OCI-LY7 (cell line): ENCODE data around the gene CAV3. TPM values are rescaled to one million over a fixed set of nuclear protein-coding genes. Genes with fewer than 3 reads are reported as not detected.
"Not testable (repeated sequence)": the region's sequence is repeated elsewhere in the genome, so short reads cannot be mapped to it uniquely, and the experiment has no call there.

Experiments used
- BruUV-seq: library from RNA; stranded (reverse); fragments of 400-500 nt; replicated peaks from 2 replicates; lab custom pipeline; 2021; lab: Mats Ljungman, UMichigan
- CTCF ChIA-PET: fragments of 300-600 bp; sonication (Branson Sonifier 250); formaldehyde crosslinking; loops from one replicate; lab custom pipeline; 2022; ENCODE audit warnings: antibody characterized with exemption; ENCODE audit not compliant: unreplicated experiment; lab: Charles Lee
- POLR2A ChIA-PET: fragments of 300-600 bp; sonication (Branson Sonifier 250); formaldehyde crosslinking; loops from one replicate; lab custom pipeline; 2022; ENCODE audit warnings: antibody characterized with exemption; lab: Charles Lee
- DNase-seq: peaks from one replicate; pipeline ENCODE4 v3.0.0-alpha.2; 2015; ENCODE audit warnings: low spot score
- H2AFZ ChIP-seq: fragments of 200-600 bp; sonication (generic), shearing (Covaris generic); 2 replicates; pipeline ENCODE4 v1.6.1; 2014; ENCODE audit warnings: mild to moderate bottlenecking, antibody characterized with exemption, low read length, moderate library complexity
- H3K27ac ChIP-seq: fragments of 200-600 bp; sonication (generic); 2 replicates; pipeline ENCODE4 v1.5.1; 2014; ENCODE audit warnings: mixed run types, low read depth, mild to moderate bottlenecking, moderate library complexity, low read length, inconsistent platforms; ENCODE audit not compliant: poor library complexity, severe bottlenecking
- H3K36me3 ChIP-seq: fragments of 200-600 bp; sonication (generic); 2 replicates; pipeline ENCODE4 v1.6.1; 2014; ENCODE audit warnings: mild to moderate bottlenecking, antibody characterized with exemption, low read length, moderate library complexity, mixed read lengths; ENCODE audit not compliant: insufficient read depth
- H3K4me1 ChIP-seq: fragments of 200-600 bp; sonication (generic); 2 replicates; pipeline ENCODE4 v1.5.1; 2014; ENCODE audit warnings: mild to moderate bottlenecking, low read length; ENCODE audit not compliant: insufficient read depth, poor library complexity, severe bottlenecking
- H3K4me2 ChIP-seq: fragments of 200-600 bp; sonication (generic); 2 replicates; pipeline ENCODE4 v1.6.1; 2014; ENCODE audit warnings: mild to moderate bottlenecking, low read length
- H3K4me3 ChIP-seq: fragments of 200-600 bp; sonication (generic); 2 replicates; pipeline ENCODE4 v1.5.1; 2014; ENCODE audit warnings: mild to moderate bottlenecking, low read depth, low read length; ENCODE audit not compliant: poor library complexity, severe bottlenecking
- H3K79me2 ChIP-seq: fragments of 200-600 bp; sonication (generic); 2 replicates; pipeline ENCODE4 v1.6.1; 2016; ENCODE audit warnings: low read depth, mild to moderate bottlenecking, low read length, moderate library complexity, mixed read lengths; ENCODE audit not compliant: insufficient read depth
- H3K9me2 ChIP-seq: fragments of 200-600 bp; sonication (generic); 2 replicates; pipeline ENCODE4 v1.6.1; 2016; ENCODE audit warnings: mild to moderate bottlenecking, low read length, mixed read lengths; ENCODE audit not compliant: insufficient read depth
- H3K9me3 ChIP-seq: fragments of 200-600 bp; sonication (generic); 2 replicates; pipeline ENCODE4 v1.6.1; 2014; ENCODE audit warnings: mild to moderate bottlenecking, mixed run types, low read length, mixed read lengths
- H4K20me1 ChIP-seq: fragments of 200-600 bp; sonication (generic); 2 replicates; pipeline ENCODE4 v1.6.1; 2014; ENCODE audit warnings: mild to moderate bottlenecking, antibody characterized with exemption, low read length, moderate library complexity, mixed read lengths; ENCODE audit not compliant: insufficient read depth
- CTCF ChIP-seq: fragments of 200-600 bp; sonication (generic); conservative IDR thresholded peaks from 2 replicates; pipeline ENCODE4 v1.5.1; 2014; ENCODE audit warnings: mild to moderate bottlenecking, antibody characterized with exemption, low read length, moderate library complexity, mixed read lengths
- EZH2phosphoT487 ChIP-seq: fragments of 200-600 bp; sonication (generic); IDR thresholded peaks from 2 replicates; pipeline ENCODE4 v1.6.1; 2018; ENCODE audit warnings: low read depth, borderline replicate concordance, mild to moderate bottlenecking, mixed run types, antibody characterized with exemption, low read length, moderate library complexity, mixed read lengths
- intact Hi-C: fragments of 100-400 bp; cut with micrococcal nuclease; formaldehyde crosslinking; loops from one replicate; pipeline ENCODE4 v1.10.0; 2022; ENCODE audit not compliant: unreplicated experiment
- total RNA-seq, 2 experiments: library from RNA; depleted of rRNA in 1 of 2; stranded (reverse); fragments of >200 nt in 1 of 2; shearing (Covaris generic) in 1 of 2; gene quantifications; 2 replicates each; pipeline ENCODE4 v1.2.3, GENCODE V29; 2014 to 2022

CAV3 gene
- total RNA-seq, 2 experiments from 2014 or later = not detected

- no peaks in the 10 kb centered on the region for H3K79me2 ChIP-seq
- H4K20me1 ChIP-seq = no peaks in the 10 kb centered on the region
- no peak overlapping the region for H3K27ac ChIP-seq
- BruUV-seq = no TSS peak
- ChIA-PET CTCF (interaction anchor here (0.6 kb wide), 2 partner anchors 71 to 422 kb away, joined by 3 read pairs; no protein-coding TSS in a partner anchor), POLR2A (interaction anchor here (0.6 kb wide), 1 partner anchor 538 kb away, joined by 4 read pairs; no protein-coding TSS in a partner anchor)
- H2AFZ ChIP-seq = no peak overlapping the region
- H3K4me1 ChIP-seq = no peaks in the 10 kb centered on the region
- intact Hi-C loops = no loop called here
- no peak overlapping the region for H3K4me2 ChIP-seq
- no peak for TF ChIP-seq EZH2phosphoT487
- TF ChIP-seq CTCF = no peak
- H3K36me3 ChIP-seq = no peaks in the 10 kb centered on the region
- H3K4me3 ChIP-seq = no peak overlapping the region
- DNase-seq = no peak
- no peaks in the 10 kb centered on the region for H3K9me3 ChIP-seq
- H3K9me2 ChIP-seq = no peaks in the 10 kb centered on the region
These were observed 20.7 kb upstream of the CAV3 start for GRCh38 chr3:8712908-8713255.

GRCh38 chr3:8713901-8714759 is 19.5 kb upstream of the CAV3 start:
- H3K9me3 ChIP-seq = no peaks in the 10 kb centered on the region
- intact Hi-C loops = no loop called here
- H3K36me3 ChIP-seq = no peaks in the 10 kb centered on the region
- DNase-seq = peak; percentile 10
- H3K79me2 ChIP-seq = no peaks in the 10 kb centered on the region
- ChIA-PET POLR2A (no interaction called here), CTCF (no interaction called here)
- H3K4me3 ChIP-seq = no peak overlapping the region
- no TSS peak for BruUV-seq
- H3K9me2 ChIP-seq = no peaks in the 10 kb centered on the region
- H3K4me1 ChIP-seq = no peaks in the 10 kb centered on the region
- H2AFZ ChIP-seq = no peak overlapping the region
- no peak overlapping the region for H3K27ac ChIP-seq
- no peaks in the 10 kb centered on the region for H4K20me1 ChIP-seq
- TF ChIP-seq CTCF (peak; percentile 75), EZH2phosphoT487 (no peak)
- H3K4me2 ChIP-seq = no peak overlapping the region

- DNase-seq, BruUV-seq, H3K4me2 ChIP-seq, H3K9me3 ChIP-seq, H3K36me3 ChIP-seq, intact Hi-C loops, H3K4me3 ChIP-seq, H2AFZ ChIP-seq, H4K20me1 ChIP-seq, H3K27ac ChIP-seq, H3K4me1 ChIP-seq, CTCF ChIA-PET, H3K9me2 ChIP-seq, H3K79me2 ChIP-seq, POLR2A ChIA-PET: not testable (repeated sequence)
These were observed 17.8 kb upstream of the CAV3 start for GRCh38 chr3:8715757-8716156.
